ENCODE measurements around the gene ENG. TPM values are rescaled to one million over a fixed set of nuclear protein-coding genes. Genes with fewer than 3 reads are reported as not detected.

The ENG gene
- total RNA-seq, 1 donor from 2014 or later = 322 TPM

DNA sequence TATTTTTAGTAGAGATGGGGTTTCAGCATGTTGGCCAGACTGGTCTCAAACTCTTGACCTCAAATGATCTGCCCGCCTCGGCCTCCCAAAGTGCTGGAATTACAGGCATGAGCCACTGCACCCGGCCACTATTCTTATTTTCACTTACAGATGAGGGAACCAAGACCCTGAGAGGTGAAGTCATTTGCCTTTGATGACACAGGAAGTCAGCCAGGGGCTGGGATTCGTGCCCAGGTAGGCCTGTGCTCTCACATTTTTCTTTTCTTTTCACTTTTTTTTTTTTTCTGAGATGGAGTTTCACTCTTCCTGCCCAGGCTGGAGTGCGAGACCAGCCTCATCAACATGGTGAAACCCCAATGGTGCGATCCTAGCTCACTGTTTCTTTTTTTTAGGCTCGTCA, 22.2 kb downstream of the ENG start:
- intact Hi-C loops (cut with DNase I) = no loop called here
- Histone ChIP-seq H3K9me3 (no peaks in the 10 kb centered on the region), H3K4me1 (peaks cover 93% of the 10 kb centered on the region), H3K27me3 (no peaks in the 10 kb centered on the region), H3K36me3 (peaks cover 17% of the 10 kb centered on the region), H3K4me3 (no peak overlapping the region), H3K27ac (peak overlapping the region; percentile 91)
- no peak for TF ChIP-seq CTCF (IDR thresholded peaks at IDR 0.05)
- DNase-seq = no peak
- no peak for ATAC-seq

DNA sequence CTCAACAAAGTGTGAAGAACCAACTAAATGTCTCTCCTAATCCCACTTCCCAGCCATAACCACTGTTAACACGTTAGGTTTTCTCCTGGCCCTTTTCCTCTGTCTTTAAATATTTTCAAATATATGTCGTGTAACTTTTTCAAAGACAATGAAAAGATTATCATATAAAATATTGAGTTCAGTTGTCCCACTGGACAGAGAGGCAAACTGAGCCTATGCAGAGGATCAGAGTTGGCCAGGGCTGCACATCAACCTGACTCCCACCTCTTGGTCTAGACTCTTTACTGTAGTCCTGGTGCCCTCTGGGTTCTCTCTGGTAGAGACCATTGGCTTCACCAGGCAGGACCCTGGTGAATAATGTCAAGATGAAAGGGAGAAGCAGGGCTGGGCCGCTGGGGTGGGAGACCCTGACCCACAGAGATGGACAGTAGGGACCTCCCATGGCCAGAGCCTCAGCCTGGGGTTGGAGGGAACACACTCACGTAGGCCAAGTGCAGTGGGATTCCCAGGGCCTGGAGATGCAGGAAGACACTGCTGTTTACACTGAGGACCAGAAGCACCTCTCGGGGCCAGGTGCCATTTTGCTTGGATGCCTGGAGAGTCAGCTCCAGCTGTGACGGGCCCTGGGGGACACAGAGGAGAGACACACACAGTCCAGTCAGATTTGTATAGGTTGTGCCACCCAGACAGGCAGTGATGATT, 25.1 kb downstream of the ENG start:
- Histone ChIP-seq H3K27ac (peak overlapping the region; percentile 79), H3K27me3 (no peaks in the 10 kb centered on the region), H3K36me3 (peaks cover 35% of the 10 kb centered on the region), H3K4me3 (no peak overlapping the region), H3K9me3 (no peaks in the 10 kb centered on the region), H3K4me1 (peaks cover 71% of the 10 kb centered on the region)
- intact Hi-C loops (cut with DNase I) = no loop called here
- no peak for ATAC-seq
- no peak for DNase-seq
- TF ChIP-seq CTCF (IDR thresholded peaks at IDR 0.05) = no peak

DNA sequence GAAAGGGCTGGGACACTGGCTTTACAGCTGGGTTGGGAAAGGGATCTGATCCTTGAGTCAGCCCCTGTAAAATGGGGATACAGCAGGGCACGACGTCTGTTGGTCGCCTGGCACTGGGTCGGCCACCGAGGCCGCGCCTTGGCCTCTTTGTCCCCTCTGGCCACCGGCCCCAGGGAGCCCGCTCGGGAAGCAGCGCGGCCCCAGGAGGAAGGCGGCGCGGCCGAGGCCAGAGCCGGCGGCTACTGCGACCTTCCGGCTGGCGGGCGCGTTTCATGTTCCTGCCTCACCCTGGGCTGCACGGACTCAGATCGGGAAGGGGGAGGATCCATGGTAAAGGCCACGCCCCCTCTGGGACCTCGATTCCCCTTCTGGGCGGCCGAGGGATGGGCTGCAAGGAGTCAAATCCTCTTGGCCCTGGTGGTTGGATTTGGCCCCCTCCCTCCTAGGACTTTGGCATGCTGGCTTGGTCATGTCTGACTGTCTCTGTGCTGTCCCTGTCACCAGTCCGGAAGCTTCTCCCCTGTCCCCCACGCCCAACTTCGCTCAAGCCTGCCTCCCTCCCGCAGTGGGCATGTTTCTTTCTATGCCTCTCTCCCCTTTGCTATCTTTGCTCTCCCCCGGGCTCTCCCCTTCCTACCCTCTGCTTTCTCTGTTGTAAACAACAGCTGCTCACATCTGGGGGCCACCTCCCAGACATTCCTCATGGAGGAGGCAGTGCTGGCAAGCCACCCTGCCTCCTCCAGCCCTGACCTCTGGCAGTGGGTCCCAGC, 26.0 kb downstream of the ENG start:
- Histone ChIP-seq H3K27ac (peak overlapping the region; percentile 79), H3K9me3 (no peaks in the 10 kb centered on the region), H3K27me3 (no peaks in the 10 kb centered on the region), H3K36me3 (peaks cover 44% of the 10 kb centered on the region), H3K4me1 (peaks cover 62% of the 10 kb centered on the region), H3K4me3 (peak overlapping the region; percentile 23)
- peak; percentile 24 for TF ChIP-seq CTCF (IDR thresholded peaks at IDR 0.05)
- peak; percentile 87 for DNase-seq
- ATAC-seq = peak; percentile 85
- intact Hi-C loops (cut with DNase I) = no loop called here

DNA sequence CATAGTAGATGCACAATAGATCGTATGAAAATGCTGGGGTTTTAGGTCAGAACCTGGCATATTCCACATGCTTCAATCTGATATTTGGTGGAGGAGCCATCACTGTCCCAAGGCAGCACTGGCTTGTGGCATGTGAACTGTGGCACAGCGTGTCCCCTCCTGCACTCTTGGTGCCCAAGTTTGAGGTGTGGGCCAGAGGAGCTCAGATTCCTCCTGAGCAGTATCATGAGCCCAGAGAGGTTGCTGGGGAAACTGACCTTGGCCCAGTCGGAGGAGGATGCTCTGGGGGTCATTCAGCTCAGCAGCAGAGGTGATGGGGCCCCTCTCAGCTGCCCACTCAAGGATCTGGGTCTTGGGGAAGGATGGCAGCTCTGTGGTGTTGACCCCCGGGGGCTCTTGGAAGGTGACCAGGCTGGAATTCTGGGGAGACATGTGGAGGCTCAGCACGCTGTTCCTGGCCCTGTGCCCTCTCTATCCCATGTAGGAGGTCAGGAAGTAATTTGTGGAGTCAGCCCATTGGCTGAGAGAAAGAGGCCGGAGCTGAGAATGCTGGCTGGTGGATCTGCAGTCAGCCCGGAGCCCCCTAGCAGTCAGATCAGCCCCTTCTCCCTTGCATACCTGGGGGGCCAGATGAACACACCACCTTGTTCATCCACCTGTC, 28.1 kb downstream of the ENG start:
- intact Hi-C loops (cut with DNase I) = no loop called here
- Histone ChIP-seq H3K27ac (peak overlapping the region; percentile 79), H3K27me3 (no peaks in the 10 kb centered on the region), H3K36me3 (peaks cover 44% of the 10 kb centered on the region), H3K9me3 (no peaks in the 10 kb centered on the region), H3K4me3 (no peak overlapping the region), H3K4me1 (peaks cover 43% of the 10 kb centered on the region)
- ATAC-seq = no peak
- TF ChIP-seq CTCF (IDR thresholded peaks at IDR 0.05) = no peak
- DNase-seq = no peak

GRCh38 chr9:127825319-127826051, 29.0 kb downstream of the ENG start:
- Histone ChIP-seq H3K36me3 (peaks cover 48% of the 10 kb centered on the region), H3K27me3 (no peaks in the 10 kb centered on the region), H3K4me1 (peaks cover 39% of the 10 kb centered on the region), H3K4me3 (no peak overlapping the region), H3K27ac (no peak overlapping the region), H3K9me3 (no peaks in the 10 kb centered on the region)
- TF ChIP-seq CTCF (IDR thresholded peaks at IDR 0.05) = peak; percentile 40
- intact Hi-C loops (cut with DNase I) = no loop called here
- peak; percentile 45 for ATAC-seq
- DNase-seq = peak; percentile 78

Measured in upper lobe of right lung (tissue), 1 donor.